ENCODE measurements around the gene ELOF1.

DNA sequence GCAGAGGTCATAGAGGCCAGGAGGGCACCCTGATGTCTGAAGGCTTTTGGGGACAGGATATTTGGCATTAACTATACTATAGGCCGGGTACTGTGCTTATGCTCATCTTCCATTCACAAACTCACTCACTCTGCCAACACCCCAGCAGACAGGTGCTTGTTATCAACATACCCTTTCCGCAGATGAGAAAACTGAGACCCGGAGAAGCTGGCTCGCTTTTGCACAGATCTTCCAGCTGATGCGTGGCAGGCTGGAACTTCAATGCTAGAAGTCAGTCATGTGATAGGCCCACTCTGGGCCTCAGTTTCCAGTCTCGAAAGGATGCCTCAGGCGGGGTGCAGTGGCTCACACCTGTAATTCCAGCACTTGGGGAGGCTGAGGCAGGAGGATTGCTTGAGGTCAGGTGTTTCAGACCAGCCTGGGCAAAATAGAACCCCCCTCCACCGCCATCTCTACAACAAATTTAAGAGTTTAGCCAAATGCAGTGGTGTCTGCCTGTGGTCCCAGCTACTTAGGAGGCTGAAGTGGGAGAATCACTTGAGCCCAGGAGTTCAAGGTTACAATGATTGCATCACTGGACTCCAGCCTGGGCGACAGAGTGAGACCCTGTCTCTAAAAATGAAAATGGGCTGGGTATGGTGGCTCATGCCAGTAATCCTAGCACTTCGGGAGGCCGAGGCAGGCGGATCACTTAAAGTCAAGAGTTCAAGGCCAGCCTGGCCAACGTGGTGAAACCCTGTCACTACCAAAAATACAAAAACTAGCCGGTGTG lies 10.9 kb downstream of the ELOF1 start:
- TF ChIP-seq, protein P1, sequence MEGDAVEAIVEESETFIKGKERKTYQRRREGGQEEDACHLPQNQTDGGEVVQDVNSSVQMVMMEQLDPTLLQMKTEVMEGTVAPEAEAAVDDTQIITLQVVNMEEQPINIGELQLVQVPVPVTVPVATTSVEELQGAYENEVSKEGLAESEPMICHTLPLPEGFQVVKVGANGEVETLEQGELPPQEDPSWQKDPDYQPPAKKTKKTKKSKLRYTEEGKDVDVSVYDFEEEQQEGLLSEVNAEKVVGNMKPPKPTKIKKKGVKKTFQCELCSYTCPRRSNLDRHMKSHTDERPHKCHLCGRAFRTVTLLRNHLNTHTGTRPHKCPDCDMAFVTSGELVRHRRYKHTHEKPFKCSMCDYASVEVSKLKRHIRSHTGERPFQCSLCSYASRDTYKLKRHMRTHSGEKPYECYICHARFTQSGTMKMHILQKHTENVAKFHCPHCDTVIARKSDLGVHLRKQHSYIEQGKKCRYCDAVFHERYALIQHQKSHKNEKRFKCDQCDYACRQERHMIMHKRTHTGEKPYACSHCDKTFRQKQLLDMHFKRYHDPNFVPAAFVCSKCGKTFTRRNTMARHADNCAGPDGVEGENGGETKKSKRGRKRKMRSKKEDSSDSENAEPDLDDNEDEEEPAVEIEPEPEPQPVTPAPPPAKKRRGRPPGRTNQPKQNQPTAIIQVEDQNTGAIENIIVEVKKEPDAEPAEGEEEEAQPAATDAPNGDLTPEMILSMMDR (tag by site-specific recombination; IDR thresholded peaks at IDR 0.05): no peak
- no peak for TF ChIP-seq ZNF274 (IDR thresholded peaks at IDR 0.05; ENCODE audit: low read length)
- no peak for TF ChIP-seq ZNF274 (tag by site-specific recombination; IDR thresholded peaks at IDR 0.05; ENCODE audit: borderline replicate concordance)
